Naive thymus-derived CD8-positive, alpha-beta T cell (primary cell): ENCODE measurements around the gene PLET1. TPM values are rescaled to one million over a fixed set of nuclear protein-coding genes. Genes with fewer than 3 reads are reported as not detected.

Experiments
- ATAC-seq, 2 donors: fragments of 150-1000 bp; cut with Tn5 transposase in 1 of 2; sonication (Bioruptor Pico), chemical (Tn5 transposase) in 1 of 2; 1 replicate in 1 of 2; 2 replicates in 1 of 2; pipeline ENCODE4 v1.10.0; 2021; ENCODE audit warnings: mild to moderate bottlenecking in 2 of 2, moderate library complexity in 2 of 2
- POLR2A ChIA-PET: fragments of 350-600 bp; sonication (Branson Sonifier 250); formaldehyde crosslinking; loops from one replicate; lab custom pipeline; 2021; ENCODE audit warnings: antibody characterized with exemption; lab: Charles Lee
- DNase-seq, 10 donors: peaks; one replicate each; pipeline versions ENCODE4 v3.0.0 to v3.0.0-alpha.2; 2020 to 2022
- H3K27ac Mint-ChIP-seq, 10 donors: one replicate each; pipeline ENCODE4 v1.8.0; 2020 to 2022; ENCODE audit warnings: mild to moderate bottlenecking in 10 of 10, mixed read lengths in 10 of 10, moderate library complexity in 4 of 10, inconsistent platforms in 1 of 10
- H3K27me3 Mint-ChIP-seq, 5 donors: one replicate each; pipeline ENCODE4 v1.8.0; 2021 to 2022; ENCODE audit warnings: mixed read lengths in 5 of 5
- H3K36me3 Mint-ChIP-seq, 3 donors: one replicate each; pipeline ENCODE4 v1.8.0; 2020 to 2022; ENCODE audit warnings: mixed read lengths in 3 of 3, mild to moderate bottlenecking in 2 of 3, inconsistent platforms in 1 of 3
- H3K4me1 Mint-ChIP-seq, 4 donors: one replicate each; pipeline ENCODE4 v1.8.0; 2021 to 2022; ENCODE audit warnings: mixed read lengths in 4 of 4
- H3K4me3 Mint-ChIP-seq, 10 donors: one replicate each; pipeline ENCODE4 v1.8.0; 2020 to 2022; ENCODE audit warnings: mild to moderate bottlenecking in 10 of 10, mixed read lengths in 10 of 10, moderate library complexity in 6 of 10, inconsistent platforms in 1 of 10
- H3K9me3 Mint-ChIP-seq, 9 donors: one replicate each; pipeline ENCODE4 v1.8.0; 2020 to 2022; ENCODE audit warnings: mixed read lengths in 9 of 9, mild to moderate bottlenecking in 3 of 9, inconsistent platforms in 1 of 9, moderate library complexity in 1 of 9
- polyA plus RNA-seq, 3 donors: library from polyadenylated mRNA; unstranded; fragments of 300-500 nt; fragmentation: Illumina TruSeq; gene quantifications; one replicate each; pipeline ENCODE4 v1.2.3, GENCODE V29; 2021
- total RNA-seq, 8 experiments: library from RNA in 2 of 8; stranded (reverse) in 2 of 8; gene quantifications; one replicate each; pipeline ENCODE4 v1.2.3 and lab custom pipeline; 2021 to 2026

PLET1 gene
- total and polyA plus RNA-seq, 5 experiments from 2014 or later = not detected

DNA sequence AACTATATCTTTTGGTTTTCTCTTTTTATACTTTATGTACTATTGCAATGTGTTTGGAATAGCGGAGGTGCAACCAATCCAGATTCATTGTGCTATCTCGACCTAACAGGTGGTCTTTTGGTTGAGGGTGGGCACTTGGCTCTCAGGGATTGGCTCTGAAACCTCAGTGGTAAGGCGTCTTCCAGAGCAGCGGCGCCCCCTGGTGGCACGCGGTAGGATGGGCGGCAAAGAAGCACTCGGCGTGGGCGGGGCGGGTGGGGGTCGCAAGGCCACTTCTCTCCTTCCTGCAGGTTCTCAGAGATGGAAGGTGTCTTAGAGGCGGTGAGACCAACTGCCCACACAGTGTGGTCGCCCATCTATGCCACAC, 19.2 kb upstream of the PLET1 start:
- peak; percentile 81 to 83 for ATAC-seq
- peak overlapping the region; percentile 89 to 97 (median 94) for H3K4me3 Mint-ChIP-seq
- no peaks in the 10 kb centered on the region for H3K36me3 Mint-ChIP-seq
- POLR2A ChIA-PET = interaction anchor here (0.7 to 2.1 kb wide), 6 partner anchors 48 to 1756 kb away, joined by 3 to 16 read pairs (median 4); partner anchors contain the start of gene PTS
- peaks cover 7 to 20% (median 11%) of the 10 kb centered on the region in 4 donors for H3K4me1 Mint-ChIP-seq
- H3K27ac Mint-ChIP-seq = peak overlapping the region in 6 of 10 donors; percentile 44 to 91 (median 82)
- no peaks in the 10 kb centered on the region for H3K9me3 Mint-ChIP-seq
- H3K27me3 Mint-ChIP-seq = no peaks in the 10 kb centered on the region
- DNase-seq = peak; percentile 61 to 89 (median 78)

DNA sequence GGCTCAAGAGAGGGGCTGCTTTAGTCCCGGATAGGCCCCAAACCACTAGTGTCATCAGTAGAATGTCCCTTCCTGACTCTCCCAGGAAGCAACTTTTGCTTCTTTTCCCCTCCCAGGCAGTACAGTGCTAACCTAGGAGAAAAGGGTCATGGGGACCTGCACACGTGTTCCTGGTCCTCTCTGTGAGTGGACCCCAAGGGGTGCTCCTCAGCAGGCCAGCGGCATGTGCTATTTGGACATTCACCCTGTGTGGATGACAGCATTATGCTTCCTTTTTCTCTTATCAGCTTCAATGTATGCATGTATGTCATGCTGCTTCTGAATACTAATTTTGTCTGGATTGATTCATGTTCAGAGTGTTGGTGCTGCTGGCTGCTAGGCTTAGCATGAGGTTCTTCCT, 18.1 kb upstream of the PLET1 start:
- Mint-ChIP-seq H3K27ac (no peak overlapping the region), H3K36me3 (no peaks in the 10 kb centered on the region), H3K4me1 (peaks cover 7 to 20% (median 11%) of the 10 kb centered on the region in 4 donors), H3K4me3 (no peak overlapping the region), H3K27me3 (no peaks in the 10 kb centered on the region), H3K9me3 (no peaks in the 10 kb centered on the region)
- POLR2A ChIA-PET = interaction anchor here (0.6 to 2.1 kb wide), 2 partner anchors 15 to 52 kb away, joined by 3 to 16 read pairs; partner anchors contain the start of gene PTS
- DNase-seq (no peak), ATAC-seq (no peak)

DNA sequence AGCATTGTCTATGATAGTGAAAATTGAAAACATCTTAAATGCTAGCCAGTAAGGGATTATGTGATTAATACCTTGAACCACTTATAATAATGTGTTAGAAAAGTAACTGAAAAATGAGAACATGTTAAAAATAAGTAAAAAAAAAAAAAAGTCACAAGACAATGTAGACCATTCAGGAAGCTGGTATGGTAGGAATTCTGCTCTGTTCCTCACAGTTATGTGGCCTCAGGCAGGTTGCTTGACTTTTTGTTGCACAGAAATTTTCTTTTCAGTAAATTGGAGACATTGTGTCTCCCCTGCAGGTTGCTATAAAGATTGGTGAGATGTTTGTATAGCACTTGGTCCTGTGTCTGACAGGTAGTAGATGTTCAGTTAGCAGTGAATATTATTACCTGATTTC, 17.3 kb upstream of the PLET1 start:
- DNase-seq (no peak), ATAC-seq (no peak)
- no peak overlapping the region for H3K27ac Mint-ChIP-seq
- H3K4me1 Mint-ChIP-seq = peaks cover 7 to 20% (median 11%) of the 10 kb centered on the region in 4 donors
- H3K4me3 Mint-ChIP-seq = no peak overlapping the region
- H3K27me3 Mint-ChIP-seq = no peaks in the 10 kb centered on the region
- peaks cover 0 to 2% (median 0%) of the 10 kb centered on the region in 3 donors for H3K36me3 Mint-ChIP-seq
- no peaks in the 10 kb centered on the region for H3K9me3 Mint-ChIP-seq
- POLR2A ChIA-PET = no interaction called here

DNA sequence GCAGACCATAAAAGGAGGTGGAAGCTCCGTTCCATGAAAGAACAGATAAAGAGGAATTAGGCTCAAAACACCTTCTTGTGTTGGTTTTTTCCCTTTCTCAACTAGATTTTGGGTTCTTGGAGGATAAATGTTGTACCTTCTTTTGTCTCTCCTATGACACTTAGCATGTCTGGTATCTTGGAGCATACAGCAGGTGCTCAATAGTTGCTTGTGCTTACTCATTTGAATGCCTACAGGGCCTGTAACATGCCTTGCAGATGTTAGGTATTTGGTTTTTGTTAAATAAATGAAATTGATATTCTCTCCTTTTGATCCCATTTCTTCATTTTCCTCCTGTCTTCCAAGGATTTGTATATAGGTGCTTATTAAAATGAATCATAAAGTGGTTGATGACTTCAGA, 16.4 kb upstream of the PLET1 start:
- DNase-seq = no peak
- POLR2A ChIA-PET = no interaction called here
- Mint-ChIP-seq H3K27ac (peak overlapping the region in 1 of 10 donors; percentile 35), H3K4me1 (peaks cover 7 to 20% (median 11%) of the 10 kb centered on the region in 4 donors), H3K27me3 (no peaks in the 10 kb centered on the region), H3K9me3 (no peaks in the 10 kb centered on the region), H3K36me3 (peaks cover 0 to 3% (median 0%) of the 10 kb centered on the region in 3 donors), H3K4me3 (no peak overlapping the region)
- no peak for ATAC-seq

DNA sequence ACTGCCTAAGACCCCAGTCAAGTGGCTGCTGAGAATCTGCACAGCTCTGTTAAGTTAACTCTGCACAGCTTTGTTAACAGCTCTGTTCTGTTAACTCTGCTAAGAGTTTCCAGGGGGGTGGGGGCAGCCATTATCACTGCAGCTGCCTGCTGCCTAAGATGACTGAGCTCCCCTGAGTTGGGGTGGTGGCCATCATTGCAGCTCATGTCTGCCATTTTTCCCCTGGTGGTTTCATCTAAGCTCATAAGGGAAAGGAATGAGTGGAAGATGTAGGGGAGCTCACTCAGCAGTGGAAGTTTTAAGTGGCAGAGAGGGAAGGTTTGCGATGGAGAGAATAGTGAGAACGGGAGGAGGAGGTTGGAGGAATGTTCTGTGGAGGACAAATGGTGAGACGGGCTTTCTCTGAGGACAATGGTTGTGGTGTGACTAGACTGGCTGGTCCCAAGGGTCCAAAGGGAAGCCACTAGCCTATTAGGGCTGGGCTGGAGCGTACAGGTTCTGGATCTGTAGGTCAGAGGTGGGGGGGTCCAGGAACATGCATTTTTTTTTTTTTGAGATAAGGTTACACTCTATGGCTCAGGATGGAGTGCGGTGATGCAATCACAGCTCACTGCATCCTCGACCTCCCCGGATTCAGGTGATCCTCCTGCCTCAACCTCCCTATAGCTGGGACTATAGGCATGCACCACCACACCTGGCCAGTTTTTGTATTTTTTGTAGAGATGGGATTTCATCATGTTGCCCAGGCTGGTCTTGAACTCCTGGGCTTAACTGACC, 13.5 kb upstream of the PLET1 start:
- Mint-ChIP-seq H3K4me3 (no peak overlapping the region), H3K27ac (peak overlapping the region in 2 of 10 donors; percentile 0 to 15), H3K4me1 (peaks cover 0 to 5% (median 0%) of the 10 kb centered on the region in 4 donors), H3K36me3 (peaks cover 0 to 3% (median 0%) of the 10 kb centered on the region in 3 donors), H3K27me3 (no peaks in the 10 kb centered on the region), H3K9me3 (no peaks in the 10 kb centered on the region)
- POLR2A ChIA-PET = no interaction called here
- DNase-seq = no peak
- ATAC-seq = no peak

DNA sequence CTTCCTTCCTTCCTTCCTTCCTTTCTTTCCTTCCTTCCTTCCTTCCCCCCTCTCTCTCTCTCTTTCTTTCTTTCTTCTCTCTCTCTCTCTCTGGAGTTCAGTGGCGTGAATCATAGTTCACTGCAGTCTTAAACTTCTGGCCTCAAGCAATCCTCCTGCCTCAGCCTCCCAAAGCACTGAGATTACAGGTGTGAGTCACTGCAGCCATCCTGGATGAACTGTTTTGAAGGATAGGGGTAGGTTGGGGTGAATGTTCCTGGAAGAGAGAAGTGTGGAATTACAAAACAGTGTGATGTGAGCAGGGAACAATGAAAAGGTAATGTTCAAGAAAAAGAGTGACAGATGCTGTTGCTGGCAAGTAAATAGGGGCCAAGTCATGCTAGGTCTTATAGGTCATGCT, 12.4 kb upstream of the PLET1 start:
- Mint-ChIP-seq H3K4me3 (no peak overlapping the region), H3K36me3 (peaks cover 0 to 3% (median 0%) of the 10 kb centered on the region in 3 donors), H3K27me3 (no peaks in the 10 kb centered on the region), H3K27ac (no peak overlapping the region), H3K9me3 (no peaks in the 10 kb centered on the region), H3K4me1 (peaks cover 0 to 5% (median 0%) of the 10 kb centered on the region in 4 donors)
- POLR2A ChIA-PET = no interaction called here
- no peak for ATAC-seq
- no peak for DNase-seq

DNA sequence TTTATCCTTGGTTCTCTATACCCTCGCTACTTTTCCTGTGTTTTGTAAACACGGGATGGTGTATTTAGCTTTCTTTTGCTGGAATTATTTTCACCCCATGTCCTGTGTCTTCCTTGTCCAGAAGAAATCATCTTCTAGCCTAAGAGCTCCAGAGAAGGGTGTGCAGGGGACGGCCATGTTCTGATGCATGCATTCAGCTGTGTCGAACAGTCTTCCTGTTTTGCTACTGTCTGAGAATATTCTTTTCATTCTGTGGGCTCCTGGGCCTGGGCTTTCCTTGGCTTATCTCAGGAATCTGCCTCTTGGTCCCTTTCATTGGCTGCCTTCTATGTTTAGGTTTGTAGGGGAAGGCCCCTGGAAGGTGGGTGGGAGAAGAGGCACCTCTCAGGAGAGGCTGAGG, 10.6 kb upstream of the PLET1 start:
- Mint-ChIP-seq H3K9me3 (no peaks in the 10 kb centered on the region), H3K4me3 (no peak overlapping the region), H3K4me1 (peaks cover 0 to 5% (median 0%) of the 10 kb centered on the region in 4 donors)

DNA sequence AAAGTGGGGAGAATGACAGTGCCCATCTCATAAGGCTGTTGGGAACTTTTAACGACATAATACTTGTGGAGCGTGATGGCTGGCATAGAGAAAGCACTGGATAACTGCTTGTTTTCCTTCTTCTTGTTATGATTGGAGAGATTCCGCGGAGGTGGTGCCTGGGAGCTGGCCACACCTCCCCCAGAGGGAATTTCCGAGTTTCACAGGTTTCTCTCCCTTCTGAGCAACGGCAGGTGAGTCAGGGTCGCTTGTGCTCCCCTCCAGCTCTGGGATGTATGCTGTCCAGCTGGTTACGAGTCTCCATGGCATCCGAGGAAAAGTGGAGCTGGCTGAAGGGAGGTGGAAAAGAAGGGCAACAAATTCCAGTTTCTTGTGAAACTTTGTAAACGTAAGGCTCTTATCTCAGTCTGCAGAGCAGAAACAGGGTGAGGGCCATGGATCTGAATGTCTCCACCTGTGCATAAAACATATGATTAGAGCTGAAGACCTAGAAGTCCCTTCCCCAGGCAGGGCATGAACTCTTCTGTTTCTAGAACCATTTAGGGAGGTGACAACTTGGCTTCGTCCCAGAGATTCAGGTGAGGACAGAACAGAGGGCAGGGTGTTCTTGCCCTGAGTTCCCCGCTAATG, 10.0 kb upstream of the PLET1 start:
- peaks cover 0 to 3% (median 0%) of the 10 kb centered on the region in 3 donors for H3K36me3 Mint-ChIP-seq
- DNase-seq (no peak), ATAC-seq (no peak)
- H3K4me1 Mint-ChIP-seq = peaks cover 0 to 5% (median 0%) of the 10 kb centered on the region in 4 donors
- H3K27ac Mint-ChIP-seq = no peak overlapping the region
- no peaks in the 10 kb centered on the region for H3K27me3 Mint-ChIP-seq
- POLR2A ChIA-PET = no interaction called here
- H3K4me3 Mint-ChIP-seq = no peak overlapping the region
- H3K9me3 Mint-ChIP-seq = no peaks in the 10 kb centered on the region

More for the DNA sequence above, 10.6 kb upstream of the PLET1 start:
- POLR2A ChIA-PET = interaction anchor here (0.7 kb wide), 1 partner anchor 10 kb away, joined by 3 read pairs; the partner anchor contains the start of gene PLET1
- peak overlapping the region in 1 of 10 donors; percentile 83 for H3K27ac Mint-ChIP-seq
- no peak for DNase-seq
- ATAC-seq = no peak
- peaks cover 0 to 3% (median 0%) of the 10 kb centered on the region in 3 donors for H3K36me3 Mint-ChIP-seq
- H3K27me3 Mint-ChIP-seq = no peaks in the 10 kb centered on the region

DNA sequence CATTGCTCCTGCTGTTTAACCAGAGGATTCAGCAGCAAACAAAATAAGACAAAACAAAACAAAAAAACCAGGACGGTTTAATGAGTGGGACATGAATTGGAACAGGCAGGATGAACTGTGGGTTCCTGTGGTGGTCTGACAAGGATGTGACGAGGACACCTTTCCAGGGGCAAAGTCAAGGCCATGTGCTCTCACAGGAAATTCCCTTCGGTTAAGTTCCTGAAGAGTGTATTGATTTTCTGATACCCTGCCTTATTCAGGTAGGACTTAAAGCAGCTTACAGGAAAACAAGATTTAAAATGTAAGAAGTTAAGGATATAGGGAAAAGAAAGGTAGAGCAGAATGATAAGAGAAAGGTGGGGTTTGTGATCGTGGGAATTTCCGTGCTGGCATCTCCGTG, 8.5 kb upstream of the PLET1 start:
- H3K4me1 Mint-ChIP-seq = peaks cover 0 to 5% (median 0%) of the 10 kb centered on the region in 4 donors
- H3K4me3 Mint-ChIP-seq = no peak overlapping the region
- H3K9me3 Mint-ChIP-seq = no peaks in the 10 kb centered on the region
- peaks cover 0 to 3% (median 0%) of the 10 kb centered on the region in 3 donors for H3K36me3 Mint-ChIP-seq
- peak overlapping the region in 1 of 10 donors; percentile 9 for H3K27ac Mint-ChIP-seq
- ATAC-seq = no peak
- POLR2A ChIA-PET = no interaction called here
- no peak for DNase-seq
- no peaks in the 10 kb centered on the region for H3K27me3 Mint-ChIP-seq

DNA sequence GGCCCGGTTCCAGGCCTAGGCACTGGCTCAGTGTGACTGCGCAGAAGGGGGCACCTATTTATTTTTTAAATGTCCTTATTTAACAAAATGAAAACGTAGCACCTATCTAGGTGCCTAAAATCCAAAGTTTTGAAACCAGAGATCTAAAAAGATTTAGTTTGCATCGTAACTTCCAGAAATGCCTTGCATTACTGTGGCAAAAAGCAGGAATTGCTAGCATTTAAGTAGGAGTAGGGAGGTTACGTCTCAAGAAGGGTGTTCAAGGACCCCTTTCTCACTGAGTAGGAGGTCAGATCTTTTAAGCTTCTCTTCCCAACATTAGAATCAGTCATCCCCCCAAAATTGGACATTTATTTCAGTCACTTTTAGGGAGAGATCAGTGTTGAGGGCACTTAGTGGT, 7.7 kb upstream of the PLET1 start:
- H3K4me1 Mint-ChIP-seq = peaks cover 0 to 5% (median 0%) of the 10 kb centered on the region in 4 donors
- no peak for ATAC-seq
- H3K4me3 Mint-ChIP-seq = no peak overlapping the region
- POLR2A ChIA-PET = no interaction called here
- DNase-seq = no peak
- H3K36me3 Mint-ChIP-seq = peaks cover 0 to 3% (median 0%) of the 10 kb centered on the region in 3 donors
- H3K27me3 Mint-ChIP-seq = no peaks in the 10 kb centered on the region
- H3K27ac Mint-ChIP-seq = peak overlapping the region in 1 of 10 donors; percentile 24
- no peaks in the 10 kb centered on the region for H3K9me3 Mint-ChIP-seq

DNA sequence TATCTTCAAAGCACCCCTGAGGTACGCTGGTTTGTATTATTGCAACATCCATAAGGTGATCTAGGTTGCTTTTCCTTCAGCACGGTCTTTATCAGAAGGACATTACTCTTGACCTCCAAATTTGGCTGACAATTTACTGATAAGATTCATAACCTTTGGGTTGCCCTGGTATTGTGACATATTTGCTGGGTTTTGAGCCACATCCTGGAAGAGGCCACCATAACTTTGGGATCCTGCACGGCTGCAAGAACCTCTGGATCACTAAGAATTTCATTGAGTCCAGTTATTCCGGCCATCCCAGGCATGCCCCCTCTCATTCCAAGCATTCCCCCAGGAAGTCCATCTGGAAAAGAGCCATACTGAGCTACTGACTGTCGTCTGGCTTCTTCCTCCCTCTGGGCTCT, 6.5 kb upstream of the PLET1 start:
- DNase-seq (no peak), ATAC-seq (no peak)
- H3K4me1 Mint-ChIP-seq = peaks cover 0 to 5% (median 0%) of the 10 kb centered on the region in 4 donors
- H3K27me3 Mint-ChIP-seq = no peaks in the 10 kb centered on the region
- no peak overlapping the region for H3K4me3 Mint-ChIP-seq
- H3K9me3 Mint-ChIP-seq = no peaks in the 10 kb centered on the region
- no peaks in the 10 kb centered on the region for H3K36me3 Mint-ChIP-seq
- POLR2A ChIA-PET = no interaction called here
- H3K27ac Mint-ChIP-seq = no peak overlapping the region

DNA sequence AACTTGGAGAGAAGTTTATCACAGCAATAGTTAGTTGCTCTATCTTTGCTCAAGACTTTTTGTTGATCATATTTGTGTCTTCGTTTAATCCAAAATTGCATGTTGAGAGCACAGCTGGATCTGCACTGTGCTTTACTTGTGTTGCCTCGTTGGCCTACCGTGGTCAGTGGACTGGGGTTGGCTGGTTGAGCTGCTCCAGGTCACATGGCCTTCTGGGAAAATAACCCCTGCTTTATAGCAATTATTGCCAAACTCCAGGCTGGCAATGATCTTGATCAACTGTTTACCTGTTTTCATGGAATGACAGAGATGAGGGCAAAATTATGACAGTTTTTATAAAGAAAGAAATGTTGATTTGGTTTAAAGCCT, 5.7 kb upstream of the PLET1 start:
- Mint-ChIP-seq H3K9me3 (no peaks in the 10 kb centered on the region), H3K4me3 (no peak overlapping the region), H3K4me1 (peaks cover 0 to 3% (median 0%) of the 10 kb centered on the region in 4 donors), H3K27me3 (no peaks in the 10 kb centered on the region), H3K36me3 (no peaks in the 10 kb centered on the region), H3K27ac (no peak overlapping the region)
- POLR2A ChIA-PET = no interaction called here
- ATAC-seq (no peak), DNase-seq (no peak)
